CD4-positive, alpha-beta T cell treated with Interferon gamma for 1 hour (primary cell): ENCODE results near the gene PALD1.

Source experiments
- DNase-seq: peaks from one replicate; pipeline ENCODE4 v3.0.0-alpha.2; 2020

PALD1 gene

DNA sequence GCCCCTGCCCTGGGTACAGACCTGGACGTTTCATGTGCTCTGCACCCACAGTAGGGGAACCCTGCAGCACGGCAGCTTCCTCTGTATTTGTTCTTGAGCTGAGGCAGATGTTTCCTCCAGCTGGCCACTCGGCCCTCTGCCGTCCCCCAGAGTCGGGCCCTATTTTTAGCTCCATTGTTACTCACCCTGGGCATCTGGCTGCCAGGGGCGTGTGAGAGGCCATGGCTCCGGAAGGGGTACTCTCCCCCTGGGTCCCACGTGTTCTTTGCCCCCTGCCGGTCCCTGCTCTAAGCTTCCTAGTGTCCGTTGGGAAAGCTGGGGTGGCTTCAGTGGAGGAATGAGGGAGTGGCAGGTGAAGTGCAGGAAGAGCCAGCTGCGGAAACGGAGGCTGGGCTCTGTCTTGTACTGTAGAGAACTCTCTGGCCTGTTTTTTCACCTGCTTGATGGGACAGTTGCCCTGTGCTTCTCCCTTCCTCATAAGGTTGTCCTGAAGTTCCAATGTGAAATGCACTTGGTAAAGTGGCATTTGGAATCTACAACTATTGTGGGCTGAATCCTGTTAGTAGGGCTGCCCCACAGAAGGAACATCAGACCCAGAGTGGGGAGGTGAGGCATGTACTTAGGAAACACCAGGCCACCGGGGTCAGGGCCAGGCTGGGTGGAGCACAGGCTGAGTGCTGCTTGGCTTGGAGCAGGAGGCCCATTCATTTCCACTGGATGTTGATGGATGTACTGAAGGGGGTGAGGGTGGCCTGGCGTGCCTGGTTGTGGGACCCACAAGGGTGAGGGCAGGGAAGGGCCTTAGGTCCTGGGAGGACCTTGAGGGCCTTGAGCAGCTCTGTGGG, 30.6 kb downstream of the PALD1 start:
- DNase-seq = no peak

DNA sequence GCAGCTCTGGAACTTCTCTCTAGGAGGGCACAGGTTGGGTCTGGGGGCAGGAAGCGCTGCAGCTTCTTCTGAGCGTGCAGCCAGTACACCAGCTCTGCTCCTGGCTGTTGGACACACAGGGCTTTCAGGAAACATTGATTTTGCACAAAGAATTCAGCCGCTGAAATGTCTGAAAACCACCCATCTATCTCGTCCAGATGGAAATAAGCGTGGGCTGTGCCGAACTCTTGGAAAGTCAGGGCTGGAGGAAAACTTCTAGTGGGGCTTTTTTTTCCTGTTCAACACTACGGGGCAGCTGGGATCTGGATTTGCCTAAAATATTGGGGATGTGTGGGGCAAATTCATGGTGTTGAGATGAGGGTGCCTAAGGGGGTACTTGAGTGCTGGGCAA, 31.2 kb downstream of the PALD1 start:
- DNase-seq = no peak

DNA sequence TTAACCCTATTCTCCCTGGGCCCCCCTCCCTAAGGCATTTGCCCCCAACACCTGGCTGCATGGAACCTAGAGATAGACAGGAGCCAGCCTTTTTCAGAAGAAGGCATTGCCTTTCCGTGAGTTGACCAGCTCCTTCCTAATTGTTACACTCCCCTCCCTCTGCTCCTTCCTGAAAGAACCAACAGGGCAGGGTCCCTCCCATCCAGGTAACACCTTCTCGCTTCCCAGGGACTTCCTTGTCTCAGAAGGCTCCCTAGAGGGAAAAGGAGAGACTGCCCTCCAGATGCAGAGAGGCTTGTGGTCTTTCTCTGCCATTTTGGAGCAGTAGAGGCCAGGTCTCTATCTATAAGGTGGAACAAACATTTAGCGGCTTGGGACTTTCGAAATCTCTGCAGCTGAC, 31.9 kb downstream of the PALD1 start:
- DNase-seq = no peak

DNA sequence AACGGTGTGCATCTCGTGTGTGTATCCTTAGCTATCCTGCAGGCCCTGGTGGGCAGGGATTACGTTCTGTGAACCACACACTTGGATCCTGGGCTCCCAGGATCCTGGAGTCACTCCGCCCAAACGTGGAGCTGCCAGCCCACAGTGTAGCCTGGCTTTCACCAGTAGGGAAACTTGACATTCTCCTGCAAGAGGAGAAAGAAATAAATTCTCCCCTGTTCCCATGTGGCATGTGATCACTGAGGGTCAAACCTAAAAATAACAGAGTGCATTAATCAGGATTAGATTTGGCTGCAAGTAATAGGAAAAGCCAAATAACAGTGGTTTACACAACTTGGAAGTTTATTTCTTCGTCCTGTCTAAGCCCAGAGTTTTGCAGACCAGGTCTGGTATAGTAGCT, 32.3 kb downstream of the PALD1 start:
- DNase-seq = no peak

GRCh38 chr10:70512149-70512639, 33.6 kb downstream of the PALD1 start:
- DNase-seq = no peak

DNA sequence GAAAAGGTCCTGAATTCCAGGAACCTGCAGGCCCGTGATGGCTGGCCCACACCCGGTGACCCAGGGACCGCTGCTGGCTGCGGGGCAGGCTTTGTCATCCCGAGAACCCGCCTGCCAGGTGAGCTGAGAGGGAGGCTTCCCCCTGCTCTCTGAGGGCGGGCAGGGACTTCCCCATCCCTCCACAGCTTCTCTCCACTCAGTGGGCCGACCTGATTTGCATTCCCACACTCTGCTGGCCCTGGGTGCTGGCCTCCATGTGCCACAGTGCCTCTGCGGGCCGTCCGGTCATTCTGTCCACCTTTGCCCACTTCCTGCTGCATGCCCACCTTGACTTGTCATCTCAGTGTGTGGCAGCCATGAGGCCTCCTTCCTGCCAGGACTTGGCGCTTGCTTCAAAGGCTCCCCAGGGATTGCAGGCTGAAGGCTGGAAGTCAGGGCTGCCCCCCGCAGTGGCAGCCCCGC, 35.3 kb downstream of the PALD1 start:
- DNase-seq = peak; percentile 25

GRCh38 chr10:70514591-70514990, 36.0 kb downstream of the PALD1 start:
- no peak for DNase-seq

DNA sequence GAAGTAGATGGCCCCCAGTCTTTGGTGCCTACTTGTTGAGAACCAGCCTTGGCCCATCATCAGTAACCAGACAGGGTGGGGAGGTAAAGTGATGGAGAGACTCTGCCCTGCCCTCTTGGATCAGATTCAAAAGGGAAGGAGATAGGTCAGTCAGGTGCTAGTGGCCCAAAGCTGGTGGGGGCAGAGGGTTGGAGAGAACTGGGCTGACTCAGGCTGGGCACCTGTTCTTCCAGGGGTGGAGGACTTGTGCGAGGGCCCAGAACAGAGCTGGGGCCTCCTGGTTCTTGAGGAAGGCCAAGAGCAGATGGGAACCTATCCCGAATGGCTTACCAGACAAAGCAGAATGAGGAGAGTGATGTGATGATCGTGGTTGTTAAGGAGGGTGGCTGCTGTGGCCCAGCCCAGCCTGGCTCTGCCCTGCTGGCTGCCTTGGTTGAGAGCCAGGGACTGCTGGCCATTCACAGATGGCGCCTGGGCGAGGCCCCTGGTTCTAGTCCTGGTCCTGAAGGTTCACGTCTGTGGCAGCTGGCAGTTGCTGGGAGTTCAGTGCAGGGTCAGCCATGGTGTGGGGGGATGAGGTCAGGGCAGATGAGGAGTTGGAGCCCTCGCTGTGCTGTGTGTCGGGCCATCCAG, 36.6 kb downstream of the PALD1 start:
- DNase-seq = no peak

DNA sequence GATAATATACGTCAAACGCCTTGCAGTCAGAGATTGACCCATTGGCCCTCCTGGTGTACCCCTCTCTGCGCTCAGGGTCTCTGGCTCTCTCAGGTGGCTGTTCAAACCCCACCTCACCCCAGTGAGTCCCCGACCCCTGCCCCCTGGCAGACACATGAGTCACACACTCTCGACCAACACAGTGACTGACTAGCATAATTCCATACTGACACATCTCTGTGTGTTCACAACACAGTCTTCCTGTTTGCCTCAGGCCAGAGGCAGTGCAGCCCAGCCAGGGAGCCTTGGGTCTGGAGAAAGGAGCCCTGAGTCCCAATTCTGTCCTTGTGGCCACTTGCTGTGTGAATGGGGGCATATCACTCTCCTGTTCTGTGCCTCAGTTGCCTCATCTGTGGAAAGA, 40.1 kb downstream of the PALD1 start:
- no peak for DNase-seq

- no peak for DNase-seq
Observed at GRCh38 chr10:70523057-70523456, 44.5 kb downstream of the PALD1 start.

DNA sequence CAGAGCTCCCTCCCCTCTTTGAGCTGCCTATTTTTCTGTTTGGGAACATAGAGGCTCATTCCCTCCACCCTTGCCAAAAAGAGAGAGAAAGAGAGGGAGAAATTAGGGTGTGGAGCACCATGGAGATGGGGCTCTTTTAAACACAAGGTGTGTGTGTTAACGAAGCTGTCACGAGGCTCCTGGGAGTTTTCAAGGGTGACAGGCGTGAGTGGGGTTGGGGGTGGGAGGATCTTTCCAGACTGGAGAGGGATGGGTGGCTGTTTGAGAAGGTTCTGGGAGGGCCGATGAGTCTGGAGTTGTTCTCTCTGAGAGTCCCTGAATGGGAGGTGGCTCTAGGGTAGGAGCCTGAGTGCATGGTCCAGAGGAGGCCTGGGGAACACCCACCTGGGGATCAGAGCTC, 45.0 kb downstream of the PALD1 start:
- no peak for DNase-seq

DNA sequence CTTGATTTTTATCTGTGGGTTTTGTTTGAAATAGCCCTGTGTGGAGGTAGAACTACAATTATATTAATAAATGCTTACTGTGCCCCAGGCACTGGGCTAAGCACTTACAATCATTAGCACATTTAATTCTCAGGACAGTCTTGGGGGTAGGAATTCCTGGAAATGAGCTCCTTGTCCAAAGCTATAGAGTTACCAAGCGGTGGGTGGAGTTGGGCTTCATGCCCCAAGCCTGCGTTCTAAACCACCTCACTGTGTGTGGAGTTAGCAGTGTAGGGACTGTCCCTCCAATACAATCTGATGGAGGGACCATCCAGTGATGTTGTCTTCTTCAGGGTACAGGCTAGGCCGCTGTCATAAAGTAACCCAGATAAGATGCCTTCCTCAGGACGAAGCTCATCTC, 49.7 kb downstream of the PALD1 start:
- no peak for DNase-seq

DNA sequence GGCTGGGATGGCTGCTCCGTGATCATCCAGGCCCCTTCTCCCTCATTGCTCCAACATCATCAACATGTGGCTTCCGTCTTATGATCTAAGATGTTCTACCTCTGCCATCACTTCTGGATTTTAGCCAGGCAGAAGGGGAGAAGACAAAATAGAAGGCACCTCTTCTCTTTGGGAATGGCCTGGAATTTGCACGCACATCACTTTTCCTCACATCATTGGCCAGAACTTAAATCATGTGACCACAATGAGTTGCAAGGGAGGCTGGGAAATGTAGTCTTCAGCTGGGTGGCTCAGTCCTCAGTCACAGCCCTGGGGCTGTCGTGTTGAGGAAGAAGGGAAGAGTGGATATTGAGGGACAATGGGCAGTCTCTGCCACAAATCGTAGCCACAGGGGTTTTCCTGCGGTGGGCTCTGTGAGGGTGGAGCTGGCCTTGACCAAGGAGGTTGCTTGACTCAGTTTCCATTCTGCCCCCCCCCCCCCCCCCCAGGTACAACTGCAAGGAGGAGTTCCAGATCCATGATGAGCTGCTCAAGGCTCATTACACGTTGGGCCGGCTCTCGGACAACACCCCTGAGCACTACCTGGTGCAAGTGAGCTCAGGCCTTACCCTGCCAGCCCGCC, 50.3 kb downstream of the PALD1 start:
- no peak for DNase-seq

GRCh38 chr10:70529848-70530247, 51.3 kb downstream of the PALD1 start:
- no peak for DNase-seq

DNA sequence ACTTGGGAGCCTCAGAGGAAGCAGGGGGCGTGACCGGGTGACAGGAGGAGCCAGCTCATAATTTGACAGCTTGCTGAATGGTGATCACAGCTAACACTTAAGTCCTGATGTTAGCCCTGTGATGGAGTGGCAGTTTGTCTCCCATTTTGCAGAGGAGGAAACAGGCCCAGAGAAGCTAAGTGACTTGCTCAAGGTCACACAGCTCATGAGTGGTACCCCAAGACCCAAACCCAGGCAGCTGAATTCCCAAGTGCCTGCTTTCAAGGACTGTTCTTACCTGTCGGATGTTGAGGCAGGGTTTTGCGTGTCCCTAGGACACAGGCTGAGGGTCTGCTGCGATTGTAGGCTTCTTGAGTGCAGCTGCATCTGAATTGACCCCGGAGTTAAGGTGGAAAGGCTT, 51.7 kb downstream of the PALD1 start:
- no peak for DNase-seq

- DNase-seq = no peak
Observed at GRCh38 chr10:70532554-70533188, 54.1 kb downstream of the PALD1 start.

DNA sequence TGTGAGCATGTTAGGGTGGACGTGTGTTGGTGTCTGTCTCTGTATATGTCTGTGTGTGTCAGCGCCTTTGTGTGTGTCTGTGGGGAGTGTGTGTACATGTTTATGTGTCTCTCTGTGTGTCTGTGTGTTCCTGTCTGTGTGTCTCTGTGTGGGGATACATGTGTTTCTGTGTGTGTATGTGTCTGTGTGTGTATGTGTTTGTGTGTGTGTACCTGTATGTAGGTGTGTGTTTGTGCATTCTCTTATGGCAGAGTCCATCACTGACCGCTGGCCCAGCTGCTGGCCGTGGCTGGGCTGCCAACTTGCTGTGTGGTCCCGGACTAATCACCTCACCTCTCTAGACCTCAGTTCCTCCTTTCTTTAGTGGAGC, 54.6 kb downstream of the PALD1 start:
- DNase-seq = no peak

- DNase-seq = no peak
Observed at GRCh38 chr10:70534281-70534680, 55.7 kb downstream of the PALD1 start.

DNA sequence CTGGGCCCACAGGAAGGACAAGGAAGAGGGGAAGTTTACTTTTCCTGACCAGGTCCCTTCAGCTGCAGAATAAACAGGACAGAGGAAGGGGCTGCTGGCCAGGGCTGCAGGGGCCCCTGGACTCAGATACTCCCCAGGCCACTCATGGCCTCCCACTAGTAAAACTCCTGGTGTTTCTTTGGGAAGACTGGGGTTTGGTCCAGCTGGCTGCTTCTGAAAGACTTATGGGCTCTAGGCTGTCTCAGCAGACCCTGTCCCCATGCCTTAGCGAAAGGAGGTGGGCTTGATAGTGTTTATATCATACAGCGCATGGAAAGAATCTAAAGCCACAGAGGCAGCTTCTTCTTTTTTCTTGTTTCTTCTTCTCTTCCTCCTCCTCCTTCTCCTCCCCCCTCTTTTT, 56.4 kb downstream of the PALD1 start:
- DNase-seq = no peak

- no peak for DNase-seq
Observed at GRCh38 chr10:70535451-70535850, 56.9 kb downstream of the PALD1 start.

GRCh38 chr10:70536196-70536861, 57.8 kb downstream of the PALD1 start:
- DNase-seq = no peak

DNA sequence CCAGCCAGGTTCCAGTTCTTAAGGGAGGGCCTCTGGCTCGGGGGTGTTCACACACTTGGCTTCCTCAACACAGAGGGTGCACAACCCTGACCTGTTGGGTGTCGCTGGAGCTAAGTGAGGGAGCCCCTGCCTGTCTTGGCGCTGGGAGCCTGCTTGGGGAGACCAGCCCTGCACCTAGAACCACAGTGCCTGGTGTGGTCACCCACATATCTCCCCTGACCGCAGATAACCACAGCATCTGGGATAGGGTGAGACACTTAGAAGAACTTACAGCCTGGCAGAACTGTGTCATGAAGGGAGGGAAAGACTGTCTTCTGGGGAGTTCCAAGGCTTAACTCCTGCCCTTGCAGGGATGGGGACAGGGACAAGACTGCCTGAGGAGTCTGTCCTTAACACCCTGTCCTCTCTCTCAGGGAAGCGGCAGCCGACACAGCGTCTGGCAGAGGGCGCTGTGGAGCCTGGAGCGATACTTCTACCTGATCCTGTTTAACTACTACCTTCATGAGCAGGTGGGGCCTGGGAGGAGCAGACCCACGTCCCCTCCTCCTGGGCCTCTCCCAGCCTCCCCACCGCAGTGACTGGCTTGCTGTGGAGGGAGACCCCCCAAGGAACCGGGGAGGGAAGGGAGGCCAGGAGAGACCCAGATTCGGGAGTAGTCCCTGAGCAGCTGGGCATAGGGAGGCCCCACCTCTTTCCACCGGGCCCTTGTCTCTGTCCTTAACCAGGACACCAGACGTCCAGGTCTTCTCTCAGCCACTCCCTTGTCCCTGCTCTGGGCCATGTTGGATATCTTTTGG, 59.0 kb downstream of the PALD1 start:
- no peak for DNase-seq
